Measurements from ENCODE around the gene NTN5.

DNA sequence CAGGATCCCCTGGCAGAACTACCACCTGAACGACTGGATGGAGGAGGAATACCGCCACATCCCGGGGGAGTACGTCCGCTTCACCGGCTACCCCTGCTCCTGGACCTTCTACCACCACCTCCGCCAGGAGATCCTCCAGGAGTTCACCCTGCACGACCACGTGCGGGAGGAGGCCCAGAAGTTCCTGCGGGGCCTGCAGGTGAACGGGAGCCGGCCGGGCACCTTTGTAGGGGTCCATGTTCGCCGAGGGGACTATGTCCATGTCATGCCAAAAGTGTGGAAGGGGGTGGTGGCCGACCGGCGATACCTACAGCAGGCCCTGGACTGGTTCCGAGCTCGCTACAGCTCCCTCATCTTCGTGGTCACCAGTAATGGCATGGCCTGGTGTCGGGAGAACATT lies 30.5 kb upstream of the NTN5 start:
- TF ChIP-seq, protein P1, sequence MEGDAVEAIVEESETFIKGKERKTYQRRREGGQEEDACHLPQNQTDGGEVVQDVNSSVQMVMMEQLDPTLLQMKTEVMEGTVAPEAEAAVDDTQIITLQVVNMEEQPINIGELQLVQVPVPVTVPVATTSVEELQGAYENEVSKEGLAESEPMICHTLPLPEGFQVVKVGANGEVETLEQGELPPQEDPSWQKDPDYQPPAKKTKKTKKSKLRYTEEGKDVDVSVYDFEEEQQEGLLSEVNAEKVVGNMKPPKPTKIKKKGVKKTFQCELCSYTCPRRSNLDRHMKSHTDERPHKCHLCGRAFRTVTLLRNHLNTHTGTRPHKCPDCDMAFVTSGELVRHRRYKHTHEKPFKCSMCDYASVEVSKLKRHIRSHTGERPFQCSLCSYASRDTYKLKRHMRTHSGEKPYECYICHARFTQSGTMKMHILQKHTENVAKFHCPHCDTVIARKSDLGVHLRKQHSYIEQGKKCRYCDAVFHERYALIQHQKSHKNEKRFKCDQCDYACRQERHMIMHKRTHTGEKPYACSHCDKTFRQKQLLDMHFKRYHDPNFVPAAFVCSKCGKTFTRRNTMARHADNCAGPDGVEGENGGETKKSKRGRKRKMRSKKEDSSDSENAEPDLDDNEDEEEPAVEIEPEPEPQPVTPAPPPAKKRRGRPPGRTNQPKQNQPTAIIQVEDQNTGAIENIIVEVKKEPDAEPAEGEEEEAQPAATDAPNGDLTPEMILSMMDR (IDR thresholded peaks at IDR 0.05) = no peak
- TF ChIP-seq POLR2A (IDR thresholded peaks at IDR 0.05) = no peak
